GM15510 (cell line): ENCODE data around the gene GRXCR1.

Experiments
- POLR2A ChIP-seq: IDR thresholded peaks from 3 replicates; pipeline ENCODE4 v1.6.1; 2011; ENCODE audit warnings: borderline replicate concordance; ENCODE audit not compliant: insufficient read length; ENCODE audit errors: extremely low read depth

Gene GRXCR1

GRCh38 chr4:42906891-42907759 is 14.6 kb downstream of the GRXCR1 start:
- TF ChIP-seq POLR2A, result no peak

DNA sequence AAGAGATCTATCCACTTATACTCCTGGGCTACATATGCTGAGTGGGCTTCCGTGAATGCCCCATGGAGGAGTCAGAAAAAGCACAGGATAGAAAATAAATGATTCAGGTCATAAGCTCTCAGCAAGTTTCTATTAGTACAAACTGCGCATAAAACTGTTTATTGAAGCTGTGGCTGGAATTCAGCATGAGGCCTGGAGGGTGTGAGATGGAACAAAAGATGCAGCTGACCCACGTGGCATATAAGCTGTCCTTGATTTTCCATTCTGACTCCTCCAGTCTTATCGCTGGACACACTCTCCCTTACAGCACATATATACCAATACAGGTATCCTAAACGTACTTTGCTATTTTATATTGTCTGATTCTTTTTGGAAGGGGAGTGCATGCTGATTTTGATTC is 17.9 kb downstream of the GRXCR1 start:
- no peak for TF ChIP-seq POLR2A

DNA sequence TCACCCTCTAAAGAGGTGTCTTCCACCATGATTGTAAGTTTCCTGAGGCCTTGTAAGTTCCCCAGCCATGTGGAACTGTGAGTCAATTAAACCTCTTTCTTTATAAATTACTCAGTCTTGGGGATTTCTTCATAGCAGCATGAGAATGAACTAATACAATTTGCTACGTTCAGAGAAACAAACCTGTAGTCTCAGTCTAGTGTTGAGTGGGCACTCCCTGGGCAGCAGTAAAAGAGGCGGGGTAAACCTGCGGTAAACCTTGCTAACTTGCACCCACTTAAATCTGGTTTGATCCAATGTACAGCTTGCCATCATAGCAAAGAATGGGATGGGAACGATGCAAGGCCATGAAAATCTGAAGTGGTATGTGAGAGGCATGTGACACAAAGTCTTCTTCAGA is 22.4 kb downstream of the GRXCR1 start:
- TF ChIP-seq POLR2A, result no peak

DNA sequence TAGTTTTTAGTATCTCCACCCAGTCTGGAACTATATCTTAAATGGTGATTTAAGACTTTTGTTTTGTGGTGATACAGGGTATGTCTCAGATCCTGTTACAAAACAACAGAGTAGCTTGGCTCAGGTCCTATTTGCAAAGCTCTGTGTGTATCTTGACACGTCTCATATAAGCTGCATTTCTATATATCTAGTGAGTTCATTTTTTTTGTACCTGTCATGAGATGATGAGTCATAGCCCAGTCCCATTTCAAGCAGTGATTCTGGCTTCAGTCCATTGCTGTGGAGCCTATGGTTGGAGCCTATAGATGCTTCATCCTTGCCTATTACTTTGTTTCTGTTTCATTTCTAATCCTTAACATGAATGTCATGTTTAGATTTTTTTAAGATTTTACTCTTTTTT is 23.0 kb downstream of the GRXCR1 start:
- no peak for TF ChIP-seq POLR2A

DNA sequence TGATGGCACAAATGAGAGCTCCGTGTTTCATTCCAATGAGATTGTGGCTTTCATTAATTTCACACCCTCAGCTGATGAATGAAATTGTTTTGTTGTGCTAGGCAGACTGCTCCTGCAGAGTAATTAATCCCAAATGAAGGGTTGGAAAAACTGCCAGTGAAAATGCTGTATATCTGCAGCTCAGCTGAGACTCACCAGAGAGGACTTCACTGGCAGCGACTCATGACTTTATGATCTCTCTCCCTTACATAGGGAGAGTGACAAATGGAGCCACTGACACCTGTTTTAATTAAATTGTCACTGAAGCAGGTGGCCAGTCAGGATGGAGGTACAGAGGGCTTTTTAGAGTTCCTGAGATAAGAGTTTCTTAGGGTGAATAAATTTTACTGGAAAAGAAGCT is 24.8 kb downstream of the GRXCR1 start:
- no peak for TF ChIP-seq POLR2A

DNA sequence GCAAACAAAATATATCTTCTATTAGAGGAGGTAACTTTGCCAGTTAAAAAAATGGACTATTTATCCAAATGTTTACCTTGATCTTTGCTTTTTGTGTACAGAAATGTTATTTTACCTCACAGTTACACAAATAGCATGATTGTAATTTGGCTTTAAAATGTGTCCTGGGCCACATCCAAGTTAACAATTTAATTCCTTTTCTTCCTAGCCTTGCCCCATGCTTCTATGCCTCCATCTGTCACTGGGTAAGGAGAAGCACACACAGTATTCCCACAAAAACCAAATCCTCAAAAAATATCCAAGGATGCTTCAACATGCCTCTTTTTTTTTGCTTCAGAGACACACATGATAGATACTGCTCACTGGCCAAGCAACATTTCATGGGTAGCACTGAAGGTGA is 30.9 kb downstream of the GRXCR1 start:
- no peak for TF ChIP-seq POLR2A

- TF ChIP-seq POLR2A, result no peak
Observed at GRCh38 chr4:42925921-42926320, 33.4 kb downstream of the GRXCR1 start.

DNA sequence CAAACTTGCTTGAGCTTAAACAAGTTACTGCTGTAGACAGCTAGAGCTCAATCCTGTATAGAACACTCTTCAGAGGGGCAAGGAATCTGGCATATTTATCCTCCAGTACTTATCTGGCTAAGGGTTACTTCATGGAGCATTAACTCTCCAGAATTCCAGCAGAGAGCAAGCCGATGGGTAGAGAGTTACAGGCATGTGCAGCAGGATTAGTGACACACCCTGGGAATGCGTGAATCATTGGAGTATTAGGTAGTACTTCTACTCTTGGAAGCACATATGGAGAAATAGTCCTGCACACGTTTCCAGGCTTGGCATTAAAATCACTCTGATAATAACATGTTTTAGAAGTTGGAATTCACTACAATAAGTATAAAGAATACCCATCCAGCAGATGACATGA is 35.4 kb downstream of the GRXCR1 start:
- TF ChIP-seq POLR2A, result no peak

- TF ChIP-seq POLR2A, result no peak
Observed at GRCh38 chr4:42928582-42928981, 36.1 kb downstream of the GRXCR1 start.

DNA sequence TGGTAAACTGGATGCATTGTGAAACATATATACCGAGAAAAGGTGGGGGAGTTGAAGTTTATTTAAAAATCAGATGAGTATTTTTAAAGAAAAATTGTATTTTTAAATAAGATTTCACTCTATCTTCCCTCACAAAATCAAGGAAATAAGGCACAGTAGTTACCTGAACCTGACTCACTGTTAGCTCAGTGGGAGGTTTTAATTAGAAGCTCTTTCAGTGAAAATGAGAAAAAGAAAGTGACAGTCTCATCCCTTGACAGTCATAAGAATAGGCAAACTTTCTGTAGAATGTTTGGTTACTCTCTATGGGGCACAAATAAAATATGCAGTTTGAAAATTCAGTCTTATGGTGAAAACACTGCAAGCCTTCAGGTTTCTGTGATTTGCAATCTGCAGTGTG is 49.7 kb downstream of the GRXCR1 start:
- TF ChIP-seq POLR2A, result no peak

GRCh38 chr4:42945874-42946273 is 53.4 kb downstream of the GRXCR1 start:
- TF ChIP-seq POLR2A, result no peak

- no peak for TF ChIP-seq POLR2A
Observed at GRCh38 chr4:42953321-42953720, 60.8 kb downstream of the GRXCR1 start.

- TF ChIP-seq POLR2A, result no peak
Observed at GRCh38 chr4:42954963-42955669, 62.6 kb downstream of the GRXCR1 start.

DNA sequence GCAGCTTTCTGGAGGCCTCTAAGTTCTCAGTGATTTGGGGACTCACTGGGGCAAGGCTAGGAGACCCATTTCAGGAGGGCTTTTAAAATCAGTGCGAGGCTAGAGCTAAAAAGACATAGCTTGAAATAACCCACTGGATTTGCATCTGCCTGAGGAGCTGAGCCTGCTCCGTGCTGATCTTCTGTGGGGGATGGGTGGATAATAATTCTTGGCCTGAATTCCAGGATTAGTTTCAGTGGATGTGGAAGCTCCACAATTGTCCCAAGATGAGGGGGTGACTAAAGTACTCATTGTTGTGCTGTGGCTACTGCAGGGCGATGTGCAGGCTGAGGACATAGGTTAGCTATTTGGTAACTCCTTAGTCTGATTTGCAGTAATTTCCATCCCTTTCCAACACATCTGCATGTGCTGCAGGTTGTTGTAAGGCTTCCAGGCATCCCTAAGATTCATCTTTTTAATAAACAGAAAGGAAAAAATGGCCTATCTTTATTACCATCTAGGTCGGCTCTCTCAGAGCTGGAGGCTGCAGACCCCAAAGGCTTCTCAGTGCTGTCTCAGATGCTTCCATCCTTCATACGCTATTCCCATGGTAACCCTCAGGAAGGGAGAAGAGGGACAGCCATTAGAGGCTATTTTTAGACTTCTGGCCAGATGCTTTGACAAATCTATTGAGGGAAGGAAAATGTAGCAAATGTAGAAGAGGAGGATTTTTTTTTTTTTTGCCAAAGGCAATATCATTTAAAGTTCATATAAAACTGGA is 63.4 kb downstream of the GRXCR1 start:
- no peak for TF ChIP-seq POLR2A

- TF ChIP-seq POLR2A, result no peak
Observed at GRCh38 chr4:42965326-42965725, 72.8 kb downstream of the GRXCR1 start.
